ENCODE data around the gene RALGPS1. TPM values are rescaled to one million over a fixed set of nuclear protein-coding genes. Genes with fewer than 3 reads are reported as not detected.

The RALGPS1 gene
- total and polyA plus RNA-seq, 5 donors from 2014 or later: 1.8 to 10.3 (median 3.3) TPM

DNA sequence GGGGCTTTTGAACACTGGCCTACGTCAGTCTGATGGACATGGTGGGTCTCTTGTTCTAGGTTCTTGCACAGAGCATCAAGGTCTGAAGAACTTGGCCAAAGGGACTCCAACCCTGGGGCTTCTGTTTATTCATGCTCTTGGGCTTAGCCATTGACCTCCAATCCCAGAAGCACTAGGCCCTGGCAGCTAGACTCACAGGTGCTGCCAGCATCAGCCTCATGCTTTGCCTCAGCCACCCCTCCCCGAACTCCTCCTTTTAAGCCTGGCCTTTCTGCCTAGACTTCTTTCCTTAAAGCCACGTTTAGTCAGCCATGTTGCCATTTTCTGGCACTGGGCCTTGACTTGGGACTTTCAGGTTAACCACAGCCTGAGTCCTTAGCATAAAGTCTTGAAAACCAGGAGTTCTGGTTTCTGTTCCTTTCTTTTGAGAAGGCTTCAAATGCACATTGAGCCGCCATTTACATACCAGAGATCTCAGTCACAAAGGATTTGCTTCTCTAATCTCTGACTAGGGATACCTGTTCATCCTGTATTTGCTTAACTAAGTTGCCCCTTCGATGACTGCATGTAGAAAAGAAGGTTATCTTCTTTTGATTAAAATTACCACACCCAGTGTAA lies 153.1 kb downstream of the RALGPS1 start:
- Histone ChIP-seq H3K4me3 (ENCODE audit: low read depth, low read length) (no peak overlapping the region), H3K27ac (ENCODE audit: insufficient read depth, low read length, poor library complexity, severe bottlenecking) (no peak overlapping the region), H3K4me1 (ENCODE audit: control insufficient read depth, insufficient read depth, low read length, poor library complexity, severe bottlenecking) (no peaks in the 10 kb centered on the region), H3K36me3 (ENCODE audit: control insufficient read depth, insufficient read depth, low read length) (no peaks in the 10 kb centered on the region), H3K27me3 (ENCODE audit: control insufficient read depth, insufficient read depth, low read length) (no peaks in the 10 kb centered on the region), H3K9me3 (ENCODE audit: control insufficient read depth in 2 of 2, low read length in 2 of 2) (peaks cover 3 to 8% of the 10 kb centered on the region in 2 experiments)
- Mint-ChIP-seq H3K36me3 (peaks cover 21% of the 10 kb centered on the region), H3K9me3 (peaks cover 0 to 9% (median 4%) of the 10 kb centered on the region in 7 donors), H3K27ac (no peak overlapping the region), H3K27me3 (no peaks in the 10 kb centered on the region), H3K4me1 (peaks cover 0 to 5% (median 0%) of the 10 kb centered on the region in 4 donors), H3K4me3 (no peak overlapping the region)
- ATAC-seq (ENCODE audit: low read depth in 2 of 2): no peak
- DNase-seq: no peak

DNA sequence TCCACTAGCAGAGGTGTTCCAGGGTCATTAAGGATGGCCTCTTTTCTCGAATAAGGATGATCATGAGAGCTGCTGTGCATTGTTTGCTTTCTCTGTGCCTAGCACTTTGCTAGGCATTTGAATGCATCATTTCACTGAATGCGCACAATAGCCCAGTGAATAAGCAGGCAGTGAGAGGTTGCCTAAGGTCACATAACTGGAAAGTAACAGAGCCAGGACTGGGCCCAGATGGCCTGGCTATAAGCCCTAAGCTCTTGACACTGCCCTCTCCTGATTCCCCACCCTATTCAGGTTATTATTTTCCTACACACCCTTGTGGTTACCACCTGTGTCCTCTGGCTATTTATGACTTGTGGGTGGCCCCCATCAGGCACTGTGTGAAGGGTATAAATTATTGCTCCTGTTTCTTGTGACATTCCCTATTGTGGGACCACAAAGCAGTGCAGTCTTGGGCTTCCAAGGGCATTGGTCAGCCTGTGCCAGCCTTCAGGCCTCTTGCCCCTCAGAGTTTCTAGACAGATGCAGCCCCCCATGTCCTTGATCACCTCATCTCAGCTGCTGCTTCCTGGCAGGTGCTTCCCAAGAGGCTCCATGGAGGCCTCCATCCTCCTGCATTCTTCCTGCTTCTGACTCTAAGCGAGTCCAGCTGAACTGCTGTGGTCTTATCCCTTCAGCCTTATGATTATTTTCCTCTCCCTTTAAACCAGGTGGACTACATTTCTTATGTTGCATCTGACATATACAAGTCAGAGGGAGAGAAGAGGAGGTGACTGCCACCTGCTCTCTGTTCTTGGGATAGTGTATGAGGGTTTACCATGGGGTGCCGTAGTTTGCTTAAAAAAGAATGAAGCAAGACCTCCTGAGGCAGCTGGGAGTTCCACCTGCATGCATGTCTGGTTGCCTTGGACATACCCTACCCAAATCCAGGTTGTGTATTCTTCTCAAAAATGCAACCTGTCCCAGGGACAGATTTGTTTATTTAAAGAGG lies 160.3 kb downstream of the RALGPS1 start:
- H3K4me3 ChIP-seq (ENCODE audit: low read depth, low read length): no peak overlapping the region
- no peak for ATAC-seq (ENCODE audit: low read depth in 2 of 2)
- Mint-ChIP-seq H3K4me1 (peaks cover 0 to 2% (median 0%) of the 10 kb centered on the region in 4 donors), H3K9me3 (peaks cover 0 to 12% (median 4%) of the 10 kb centered on the region in 7 donors), H3K4me3 (no peak overlapping the region), H3K27me3 (no peaks in the 10 kb centered on the region), H3K36me3 (peaks cover 25% of the 10 kb centered on the region), H3K27ac (no peak overlapping the region)
- no peak for DNase-seq
- no peak overlapping the region for H3K27ac ChIP-seq (ENCODE audit: insufficient read depth, low read length, poor library complexity, severe bottlenecking)
- H3K36me3 ChIP-seq (ENCODE audit: control insufficient read depth, insufficient read depth, low read length): no peaks in the 10 kb centered on the region
- peaks cover 3 to 8% of the 10 kb centered on the region in 2 experiments for H3K9me3 ChIP-seq (ENCODE audit: control insufficient read depth in 2 of 2, low read length in 2 of 2)
- no peaks in the 10 kb centered on the region for H3K4me1 ChIP-seq (ENCODE audit: control insufficient read depth, insufficient read depth, low read length, poor library complexity, severe bottlenecking)
- H3K27me3 ChIP-seq (ENCODE audit: control insufficient read depth, insufficient read depth, low read length): no peaks in the 10 kb centered on the region

DNA sequence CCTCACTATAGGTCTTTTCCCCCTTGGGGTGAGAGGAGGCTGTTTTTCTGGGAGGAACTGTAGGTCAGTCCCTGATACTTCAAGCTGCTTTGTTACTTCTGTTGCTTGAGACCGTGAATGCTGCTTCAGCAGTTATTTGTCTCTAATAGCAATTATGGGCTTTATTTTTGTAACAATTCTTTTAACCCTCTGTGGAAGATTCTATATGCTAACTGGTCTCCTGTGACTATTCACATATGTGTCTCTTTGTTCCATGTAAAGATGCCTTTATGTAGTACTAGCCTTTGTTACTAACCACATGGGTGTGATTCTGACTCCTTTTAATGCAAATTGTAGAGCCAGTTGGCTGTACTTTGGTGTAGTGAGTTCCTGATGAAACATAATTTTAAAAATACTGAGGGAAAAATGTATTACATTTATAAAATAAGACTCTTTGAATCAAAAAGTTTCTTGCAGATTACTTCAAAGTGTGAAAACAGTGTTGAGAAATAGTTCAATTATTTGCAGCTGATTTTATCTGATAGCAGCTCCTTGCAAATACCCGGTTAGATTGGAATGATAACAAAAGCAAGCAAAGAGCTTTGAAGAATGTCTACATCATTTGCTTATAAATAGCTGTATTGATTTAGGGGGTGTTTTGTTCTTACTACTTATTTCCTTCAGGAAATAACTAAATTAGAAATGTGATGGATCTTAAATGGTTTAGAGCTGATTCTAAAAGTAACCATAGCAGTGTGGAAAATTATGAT lies 161.2 kb downstream of the RALGPS1 start:
- H3K9me3 Mint-ChIP-seq: peaks cover 0 to 12% (median 4%) of the 10 kb centered on the region in 7 donors
- peaks cover 27% of the 10 kb centered on the region for H3K36me3 Mint-ChIP-seq
- H3K4me3 Mint-ChIP-seq: no peak overlapping the region

DNA sequence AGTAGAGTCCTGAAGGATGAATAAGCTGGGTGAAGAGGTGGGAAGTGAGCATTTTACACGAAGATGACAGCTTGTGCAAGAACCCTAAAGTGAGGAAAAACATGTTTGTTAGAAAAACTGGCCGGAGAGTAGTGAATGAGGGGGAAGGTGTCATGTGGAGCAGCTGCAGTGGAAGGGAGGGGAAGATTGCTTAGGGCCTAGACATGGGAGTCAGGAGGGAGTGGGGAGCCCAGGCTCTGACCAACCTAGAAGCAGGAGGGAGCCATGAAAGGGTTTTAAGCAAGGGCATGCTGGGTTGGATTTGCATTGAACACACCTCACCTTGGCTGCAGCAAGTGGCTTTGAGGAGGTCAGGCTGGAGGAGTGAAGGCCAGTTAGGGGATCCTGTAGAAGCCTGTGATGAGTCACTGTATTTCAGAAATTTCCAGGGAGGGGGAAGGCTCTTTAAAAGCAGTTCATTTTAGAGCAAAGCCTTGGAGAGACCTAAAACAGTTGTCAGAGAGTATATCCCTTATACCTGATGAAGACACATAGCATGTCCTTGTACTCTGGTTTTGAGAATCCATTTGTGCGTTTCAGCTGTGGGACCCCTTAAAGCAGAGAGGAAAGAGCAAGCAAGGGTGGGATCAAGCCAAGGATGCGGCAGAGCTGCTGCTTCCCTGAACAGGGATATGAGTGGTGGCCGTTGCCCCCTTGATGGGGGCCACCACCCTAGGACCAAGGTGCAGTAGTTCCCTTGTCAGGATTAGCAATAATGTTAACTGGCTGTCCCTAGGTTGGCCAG lies 162.5 kb downstream of the RALGPS1 start:
- DNase-seq (no peak), ATAC-seq (ENCODE audit: low read depth in 2 of 2) (no peak)
- H3K27me3 Mint-ChIP-seq: no peaks in the 10 kb centered on the region
- H3K4me1 ChIP-seq (ENCODE audit: control insufficient read depth, insufficient read depth, low read length, poor library complexity, severe bottlenecking): no peaks in the 10 kb centered on the region
- no peak overlapping the region for H3K4me3 Mint-ChIP-seq
- no peak overlapping the region for H3K4me3 ChIP-seq (ENCODE audit: low read depth, low read length)
- H3K9me3 Mint-ChIP-seq: peaks cover 0 to 6% (median 0%) of the 10 kb centered on the region in 7 donors
- no peaks in the 10 kb centered on the region for H3K36me3 ChIP-seq (ENCODE audit: control insufficient read depth, insufficient read depth, low read length)
- H3K27ac Mint-ChIP-seq: no peak overlapping the region
- no peak overlapping the region for H3K27ac ChIP-seq (ENCODE audit: insufficient read depth, low read length, poor library complexity, severe bottlenecking)
- H3K4me1 Mint-ChIP-seq: peaks cover 0 to 2% (median 0%) of the 10 kb centered on the region in 4 donors
- H3K27me3 ChIP-seq (ENCODE audit: control insufficient read depth, insufficient read depth, low read length): no peaks in the 10 kb centered on the region
- peaks cover 17% of the 10 kb centered on the region for H3K36me3 Mint-ChIP-seq
- peaks cover 0 to 1% of the 10 kb centered on the region in 2 experiments for H3K9me3 ChIP-seq (ENCODE audit: control insufficient read depth in 2 of 2, low read length in 2 of 2)

More for the DNA sequence above, 161.2 kb downstream of the RALGPS1 start:
- no peaks in the 10 kb centered on the region for H3K27me3 Mint-ChIP-seq
- H3K27ac ChIP-seq (ENCODE audit: insufficient read depth, low read length, poor library complexity, severe bottlenecking): no peak overlapping the region
- no peaks in the 10 kb centered on the region for H3K4me1 ChIP-seq (ENCODE audit: control insufficient read depth, insufficient read depth, low read length, poor library complexity, severe bottlenecking)
- no peaks in the 10 kb centered on the region for H3K36me3 ChIP-seq (ENCODE audit: control insufficient read depth, insufficient read depth, low read length)
- H3K27ac Mint-ChIP-seq: no peak overlapping the region
- ATAC-seq (ENCODE audit: low read depth in 2 of 2): no peak
- no peak overlapping the region for H3K4me3 ChIP-seq (ENCODE audit: low read depth, low read length)
- H3K4me1 Mint-ChIP-seq: peaks cover 0 to 2% (median 0%) of the 10 kb centered on the region in 4 donors
- DNase-seq: no peak
- no peaks in the 10 kb centered on the region for H3K27me3 ChIP-seq (ENCODE audit: control insufficient read depth, insufficient read depth, low read length)
- H3K9me3 ChIP-seq (ENCODE audit: control insufficient read depth in 2 of 2, low read length in 2 of 2): peaks cover 3 to 8% of the 10 kb centered on the region in 2 experiments

DNA sequence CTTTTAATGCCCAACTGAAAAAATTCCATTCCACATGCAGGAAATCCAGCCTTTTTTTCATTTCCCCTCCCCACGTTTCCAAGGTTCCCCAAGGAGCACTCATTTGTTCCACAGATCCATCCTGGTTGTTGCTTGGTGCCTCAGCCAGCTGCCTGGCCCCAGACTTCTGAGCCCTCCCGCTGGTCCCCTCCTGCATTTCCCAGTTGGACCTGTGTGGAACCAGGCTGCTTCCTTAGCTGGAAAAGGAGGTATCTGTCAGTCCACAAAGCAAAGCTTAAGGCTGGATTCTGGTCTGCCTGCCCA lies 163.0 kb downstream of the RALGPS1 start:
- Histone ChIP-seq H3K36me3 (ENCODE audit: control insufficient read depth, insufficient read depth, low read length) (no peaks in the 10 kb centered on the region), H3K27me3 (ENCODE audit: control insufficient read depth, insufficient read depth, low read length) (no peaks in the 10 kb centered on the region), H3K27ac (ENCODE audit: insufficient read depth, low read length, poor library complexity, severe bottlenecking) (no peak overlapping the region), H3K9me3 (ENCODE audit: control insufficient read depth in 2 of 2, low read length in 2 of 2) (no peaks in the 10 kb centered on the region), H3K4me3 (ENCODE audit: low read depth, low read length) (no peak overlapping the region), H3K4me1 (ENCODE audit: control insufficient read depth, insufficient read depth, low read length, poor library complexity, severe bottlenecking) (no peaks in the 10 kb centered on the region)
- no peak for ATAC-seq (ENCODE audit: low read depth in 2 of 2)
- no peak for DNase-seq
- no peaks in the 10 kb centered on the region for H3K27me3 Mint-ChIP-seq
- peaks cover 0 to 4% (median 0%) of the 10 kb centered on the region in 7 donors for H3K9me3 Mint-ChIP-seq
- no peak overlapping the region for H3K27ac Mint-ChIP-seq
- H3K4me1 Mint-ChIP-seq: peaks cover 0 to 2% (median 0%) of the 10 kb centered on the region in 4 donors
- no peak overlapping the region for H3K4me3 Mint-ChIP-seq
- H3K36me3 Mint-ChIP-seq: peaks cover 13% of the 10 kb centered on the region

DNA sequence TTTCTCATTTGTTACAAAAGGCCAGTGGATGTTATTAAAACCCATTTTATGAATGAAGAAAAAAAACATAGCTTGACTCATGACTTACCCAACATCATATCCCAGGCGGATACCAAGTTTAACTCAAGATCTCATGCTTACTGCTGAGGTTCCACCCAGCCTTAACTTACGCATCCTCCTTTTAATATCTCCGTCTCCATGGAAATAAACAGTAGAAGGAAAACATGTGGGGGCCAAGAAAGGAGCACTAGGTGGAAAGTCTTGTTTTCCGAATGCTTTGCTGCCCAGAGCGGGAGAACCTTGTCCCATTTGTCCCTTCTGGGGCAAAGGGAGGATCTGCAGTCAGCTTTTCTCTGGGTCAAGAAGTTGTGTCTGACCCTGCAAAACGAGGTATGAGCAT lies 163.8 kb downstream of the RALGPS1 start:
- no peaks in the 10 kb centered on the region for H3K9me3 ChIP-seq (ENCODE audit: control insufficient read depth in 2 of 2, low read length in 2 of 2)
- Mint-ChIP-seq H3K27ac (no peak overlapping the region), H3K9me3 (peaks cover 0 to 4% (median 0%) of the 10 kb centered on the region in 7 donors), H3K4me1 (peaks cover 0 to 4% (median 0%) of the 10 kb centered on the region in 4 donors), H3K36me3 (peaks cover 13% of the 10 kb centered on the region), H3K4me3 (no peak overlapping the region), H3K27me3 (no peaks in the 10 kb centered on the region)
- H3K27me3 ChIP-seq (ENCODE audit: control insufficient read depth, insufficient read depth, low read length): no peaks in the 10 kb centered on the region
- no peaks in the 10 kb centered on the region for H3K36me3 ChIP-seq (ENCODE audit: control insufficient read depth, insufficient read depth, low read length)
- no peaks in the 10 kb centered on the region for H3K4me1 ChIP-seq (ENCODE audit: control insufficient read depth, insufficient read depth, low read length, poor library complexity, severe bottlenecking)
- ATAC-seq (ENCODE audit: low read depth in 2 of 2) (no peak), DNase-seq (no peak)
- no peak overlapping the region for H3K4me3 ChIP-seq (ENCODE audit: low read depth, low read length)
- no peak overlapping the region for H3K27ac ChIP-seq (ENCODE audit: insufficient read depth, low read length, poor library complexity, severe bottlenecking)

DNA sequence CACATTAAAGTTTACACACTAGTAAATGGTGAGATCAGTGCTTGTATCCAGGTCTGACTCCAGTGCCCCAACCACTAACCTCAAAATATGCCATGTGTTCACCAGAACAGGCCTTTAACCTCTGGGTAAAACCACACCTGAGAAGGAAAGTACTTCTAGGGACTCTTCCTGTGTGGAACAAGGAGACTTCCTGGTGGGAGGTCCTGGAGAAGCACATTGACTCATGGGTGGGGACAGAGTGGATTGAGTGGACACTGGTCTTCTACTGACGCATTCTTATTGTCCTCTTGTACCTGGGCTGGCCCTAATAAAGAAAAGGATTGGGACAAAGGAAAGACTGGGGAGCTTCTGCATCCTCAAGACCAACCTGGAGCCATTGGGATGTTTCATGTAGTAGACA lies 164.4 kb downstream of the RALGPS1 start:
- H3K4me1 Mint-ChIP-seq: peaks cover 0 to 4% (median 0%) of the 10 kb centered on the region in 4 donors
- no peaks in the 10 kb centered on the region for H3K36me3 ChIP-seq (ENCODE audit: control insufficient read depth, insufficient read depth, low read length)
- H3K4me1 ChIP-seq (ENCODE audit: control insufficient read depth, insufficient read depth, low read length, poor library complexity, severe bottlenecking): no peaks in the 10 kb centered on the region
- H3K27ac ChIP-seq (ENCODE audit: insufficient read depth, low read length, poor library complexity, severe bottlenecking): no peak overlapping the region
- H3K27me3 Mint-ChIP-seq: no peaks in the 10 kb centered on the region
- DNase-seq (no peak), ATAC-seq (ENCODE audit: low read depth in 2 of 2) (no peak)
- peaks cover 0 to 4% (median 0%) of the 10 kb centered on the region in 7 donors for H3K9me3 Mint-ChIP-seq
- peaks cover 13% of the 10 kb centered on the region for H3K36me3 Mint-ChIP-seq
- no peak overlapping the region for H3K27ac Mint-ChIP-seq
- no peak overlapping the region for H3K4me3 Mint-ChIP-seq
- no peaks in the 10 kb centered on the region for H3K27me3 ChIP-seq (ENCODE audit: control insufficient read depth, insufficient read depth, low read length)
- H3K4me3 ChIP-seq (ENCODE audit: low read depth, low read length): no peak overlapping the region
- no peaks in the 10 kb centered on the region for H3K9me3 ChIP-seq (ENCODE audit: control insufficient read depth in 2 of 2, low read length in 2 of 2)

Data from CD4-positive, CD25-positive, alpha-beta regulatory T cell (primary cell).